ENCODE data around the gene DNASE2B.

- TF ChIP-seq CTCF (conservative IDR thresholded peaks at IDR 0.05; ENCODE audit: low read depth in 2 of 2) = no peak
- TF ChIP-seq POLR2AphosphoS5 (IDR thresholded peaks at IDR 0.05; ENCODE audit: low read depth) = no peak
- no peak for TF ChIP-seq EZH2 (IDR thresholded peaks at IDR 0.05; ENCODE audit: low read depth, unreplicated experiment)
- TF ChIP-seq EZH2phosphoT487 (IDR thresholded peaks at IDR 0.05; ENCODE audit: unreplicated experiment) = no peak
- TF ChIP-seq NANOG (IDR thresholded peaks at IDR 0.05; ENCODE audit: borderline replicate concordance) = no peak
- no peak for TF ChIP-seq ETS1 (IDR thresholded peaks at IDR 0.05)
- TF ChIP-seq CREB1 (CRISPR knock-in tag; IDR thresholded peaks at IDR 0.05; ENCODE audit: low read depth) = no peak
- TF ChIP-seq REST (IDR thresholded peaks at IDR 0.05; ENCODE audit: unreplicated experiment) = no peak
- TF ChIP-seq JUNB (IDR thresholded peaks at IDR 0.05; ENCODE audit: unreplicated experiment) = no peak
- TF ChIP-seq ZNF331 (CRISPR knock-in tag; IDR thresholded peaks at IDR 0.05; ENCODE audit: low read depth) = no peak
- TF ChIP-seq ZNF114 (CRISPR knock-in tag; IDR thresholded peaks at IDR 0.05) = no peak
- no peak for TF ChIP-seq STAT1 (IDR thresholded peaks at IDR 0.05; ENCODE audit: unreplicated experiment)
These were observed 17.1 kb downstream of the DNASE2B start for GRCh38 chr1:84415396-84415795.
